ENCODE data around the gene PCDHA5.

Gene PCDHA5

GRCh38 chr5:140862441-140863295 is 41.3 kb downstream of the PCDHA5 start:
- no peak for DNase-seq (ENCODE audit: low spot score)

- DNase-seq (ENCODE audit: low spot score) = no peak
Measured at GRCh38 chr5:140868721-140869554, 47.5 kb downstream of the PCDHA5 start, which contains the start of gene PCDHA11. TSS of gene PCDHA11 (plus strand) at chr5:140868957. CDS start at chr5:140869104, 147 bp downstream.

- no peak for DNase-seq (ENCODE audit: low spot score)
Measured at GRCh38 chr5:140869555-140869886, 48.1 kb downstream of the PCDHA5 start.

DNA sequence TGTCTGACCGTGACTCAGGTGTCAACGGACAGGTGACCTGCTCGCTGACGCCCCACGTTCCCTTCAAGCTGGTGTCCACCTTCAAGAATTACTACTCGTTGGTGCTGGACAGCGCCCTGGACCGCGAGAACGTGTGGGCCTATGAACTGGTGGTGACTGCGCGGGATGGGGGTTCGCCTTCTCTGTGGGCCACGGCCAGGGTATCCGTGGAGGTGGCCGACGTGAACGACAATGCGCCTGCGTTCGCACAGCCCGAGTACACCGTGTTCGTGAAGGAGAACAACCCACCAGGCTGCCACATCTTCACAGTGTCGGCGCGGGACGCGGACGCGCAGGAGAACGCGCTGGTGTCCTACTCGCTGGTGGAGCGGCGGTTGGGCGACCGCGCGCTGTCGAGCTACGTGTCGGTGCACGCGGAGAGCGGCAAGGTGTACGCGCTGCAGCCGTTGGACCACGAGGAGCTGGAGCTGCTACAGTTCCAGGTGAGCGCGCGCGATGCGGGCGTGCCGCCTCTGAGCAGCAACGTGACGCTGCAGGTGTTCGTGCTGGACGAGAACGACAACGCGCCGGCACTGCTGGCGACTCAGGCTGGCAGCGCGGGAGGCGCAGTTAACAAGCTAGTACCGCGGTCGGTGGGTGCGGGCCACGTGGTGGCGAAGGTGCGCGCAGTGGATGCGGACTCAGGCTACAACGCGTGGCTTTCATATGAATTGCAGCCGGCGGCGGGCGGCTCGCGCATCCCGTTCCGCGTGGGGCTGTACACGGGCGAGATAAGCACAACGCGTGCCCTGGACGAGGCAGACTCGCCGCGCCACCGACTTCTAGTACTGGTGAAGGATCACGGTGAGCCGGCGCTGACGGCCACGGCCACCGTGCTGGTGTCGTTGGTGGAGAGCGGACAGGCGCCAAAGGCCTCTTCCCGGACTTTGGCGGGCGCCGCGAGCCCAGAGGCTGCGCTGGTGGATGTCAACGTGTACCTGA is 49.1 kb downstream of the PCDHA5 start:
- DNase-seq (ENCODE audit: low spot score) = no peak

Data from germinal center (tissue), 1 donor.